KMS-11 (cell line): ENCODE data around the gene MAGI2.

Experiments
- H2AFZ ChIP-seq: fragments of 200-600 bp; sonication (generic); 2 replicates; pipeline ENCODE4 v1.6.1; 2016; ENCODE audit warnings: antibody characterized with exemption, mixed run types, low read depth
- H3K27ac ChIP-seq: fragments of 200-600 bp; sonication (generic); 2 replicates; pipeline ENCODE4 v1.6.1; 2016; ENCODE audit warnings: mild to moderate bottlenecking, mixed run types
- H3K27me3 ChIP-seq: fragments of 200-600 bp; sonication (generic); 2 replicates; pipeline ENCODE4 v1.6.1; 2017; ENCODE audit warnings: mild to moderate bottlenecking, low read depth, mixed run types, moderate library complexity; ENCODE audit not compliant: insufficient read depth
- H3K36me3 ChIP-seq: fragments of 200-600 bp; sonication (generic); 2 replicates; pipeline ENCODE4 v1.6.1; 2017; ENCODE audit warnings: mild to moderate bottlenecking, mixed run types; ENCODE audit not compliant: insufficient read depth
- H3K4me1 ChIP-seq: fragments of 200-600 bp; sonication (generic); 2 replicates; pipeline ENCODE4 v1.6.1; 2016; ENCODE audit warnings: mild to moderate bottlenecking, low read depth, mixed run types; ENCODE audit not compliant: poor library complexity, severe bottlenecking
- H3K4me2 ChIP-seq: fragments of 200-600 bp; sonication (generic); 2 replicates; pipeline ENCODE4 v1.7.0; 2016; ENCODE audit warnings: mild to moderate bottlenecking, mixed run types
- H3K4me3 ChIP-seq: fragments of 200-600 bp; sonication (generic); IDR thresholded peaks from 2 replicates; pipeline ENCODE4 v1.6.1; 2017; ENCODE audit warnings: low read depth, low read length, mixed read lengths; ENCODE audit not compliant: insufficient read depth
- H3K79me2 ChIP-seq: fragments of 200-600 bp; sonication (generic); 2 replicates; pipeline ENCODE4 v1.6.1; 2016; ENCODE audit warnings: low read depth, mixed run types; ENCODE audit not compliant: insufficient read depth
- H3K9ac ChIP-seq: fragments of 200-600 bp; sonication (generic); 2 replicates; pipeline ENCODE4 v1.6.1; 2016; ENCODE audit warnings: mild to moderate bottlenecking, mixed run types
- H4K20me1 ChIP-seq: fragments of 200-600 bp; sonication (generic); 2 replicates; pipeline ENCODE4 v1.6.1; 2016; ENCODE audit warnings: mild to moderate bottlenecking, mixed run types; ENCODE audit not compliant: insufficient read depth
- CTCF ChIP-seq: fragments of 200-600 bp; sonication (generic); conservative IDR thresholded peaks from 2 replicates; pipeline ENCODE4 v1.6.1; 2017; ENCODE audit warnings: low read depth, mild to moderate bottlenecking, antibody characterized with exemption, low read length, moderate library complexity, mixed read lengths

Gene MAGI2

GRCh38 chr7:78037603-78038002 is 1415.9 kb downstream of the MAGI2 start:
- no peak overlapping the region for H3K9ac ChIP-seq
- H3K27ac ChIP-seq = no peak overlapping the region

DNA sequence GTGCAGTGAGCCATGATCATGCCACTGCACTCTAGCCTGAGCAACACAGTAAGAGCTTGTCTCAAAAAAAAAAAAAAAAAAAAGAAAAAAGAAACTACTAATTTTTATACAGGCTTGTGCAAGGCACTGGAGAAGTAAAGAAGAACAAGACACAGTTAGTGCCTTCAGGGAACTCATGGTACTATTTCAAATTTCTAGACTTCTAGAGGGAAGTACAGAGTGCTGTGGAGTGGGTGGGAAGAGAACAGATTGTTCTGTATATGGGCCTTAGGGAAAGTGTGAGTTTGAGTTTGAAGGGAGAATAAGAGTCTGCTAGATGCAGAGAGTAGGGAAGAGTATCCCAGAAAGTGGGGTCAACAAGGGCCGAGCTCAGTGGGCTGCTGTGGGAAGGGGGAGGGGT is 1420.1 kb downstream of the MAGI2 start:
- H3K9ac ChIP-seq = no peak overlapping the region
- no peak overlapping the region for H3K4me2 ChIP-seq
- TF ChIP-seq CTCF = no peak
- no peak overlapping the region for H3K27ac ChIP-seq
- H2AFZ ChIP-seq = no peak overlapping the region
- H3K79me2 ChIP-seq = no peaks in the 10 kb centered on the region
- no peaks in the 10 kb centered on the region for H3K27me3 ChIP-seq
- no peaks in the 10 kb centered on the region for H3K36me3 ChIP-seq
- H3K4me3 ChIP-seq = no peak overlapping the region
- H3K4me1 ChIP-seq = peaks cover 4% of the 10 kb centered on the region
- H4K20me1 ChIP-seq = no peaks in the 10 kb centered on the region

More at GRCh38 chr7:78037603-78038002, 1415.9 kb downstream of the MAGI2 start:
- Histone ChIP-seq H3K27me3 (no peaks in the 10 kb centered on the region), H3K4me3 (no peak overlapping the region), H3K79me2 (no peaks in the 10 kb centered on the region), H3K4me2 (no peak overlapping the region), H3K36me3 (no peaks in the 10 kb centered on the region), H4K20me1 (no peaks in the 10 kb centered on the region), H3K4me1 (peaks cover 4% of the 10 kb centered on the region), H2AFZ (0 out of 2 replicates have a peak overlapping the region, but pooled peaks have one; percentile 4)
- TF ChIP-seq CTCF = no peak

DNA sequence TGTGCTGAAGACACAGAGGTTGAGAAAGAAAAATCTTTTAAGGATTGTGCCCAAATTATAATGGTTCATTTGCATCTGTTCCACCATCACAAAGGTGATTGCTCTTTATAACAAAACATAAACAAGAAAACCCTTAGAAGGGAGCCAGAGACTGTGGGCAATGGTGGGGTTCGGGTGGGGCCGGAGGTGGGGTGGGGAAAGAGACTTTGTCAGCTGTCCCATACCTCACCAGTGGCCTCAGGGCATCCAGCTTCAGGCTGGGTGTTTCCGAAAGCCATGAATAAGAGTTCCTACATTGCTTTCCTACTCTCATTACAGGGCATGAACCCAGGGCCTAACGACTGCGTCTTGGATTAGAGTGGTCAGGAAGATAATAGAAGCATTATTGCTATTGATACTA is 1427.0 kb downstream of the MAGI2 start:
- Histone ChIP-seq H3K27me3 (no peaks in the 10 kb centered on the region), H2AFZ (no peak overlapping the region), H3K4me3 (no peak overlapping the region), H3K9ac (no peak overlapping the region), H3K36me3 (no peaks in the 10 kb centered on the region), H3K4me2 (no peak overlapping the region), H3K27ac (no peak overlapping the region), H4K20me1 (no peaks in the 10 kb centered on the region), H3K79me2 (no peaks in the 10 kb centered on the region), H3K4me1 (no peaks in the 10 kb centered on the region)
- TF ChIP-seq CTCF = no peak

DNA sequence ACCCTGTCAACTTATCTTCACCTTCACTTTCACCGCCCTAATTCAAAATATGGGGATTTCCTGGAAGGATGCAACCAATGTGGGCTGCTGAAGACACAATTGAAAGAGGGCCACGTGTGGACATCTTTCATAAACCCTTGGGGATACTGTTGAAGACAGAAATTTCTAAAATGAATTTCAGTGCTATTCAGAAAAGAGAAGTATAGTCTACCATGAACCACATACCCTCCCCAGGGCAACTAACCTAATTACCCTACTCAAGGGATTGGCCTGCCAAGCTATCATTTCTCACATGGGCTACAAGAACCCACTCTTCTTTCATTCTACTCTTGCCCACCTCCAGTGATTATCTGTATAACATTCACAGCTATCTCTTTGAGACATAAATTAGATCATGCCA is 1428.9 kb downstream of the MAGI2 start:
- H3K27ac ChIP-seq = no peak overlapping the region
- peaks cover 9% of the 10 kb centered on the region for H3K4me1 ChIP-seq
- no peaks in the 10 kb centered on the region for H4K20me1 ChIP-seq
- no peaks in the 10 kb centered on the region for H3K36me3 ChIP-seq
- H2AFZ ChIP-seq = no peak overlapping the region
- TF ChIP-seq CTCF = no peak
- H3K9ac ChIP-seq = no peak overlapping the region
- H3K27me3 ChIP-seq = no peaks in the 10 kb centered on the region
- no peak overlapping the region for H3K4me3 ChIP-seq
- H3K79me2 ChIP-seq = no peaks in the 10 kb centered on the region
- H3K4me2 ChIP-seq = no peak overlapping the region
